Coronary artery (tissue), 2 donors: Measurements from ENCODE around the gene TEKT5.

Experiments
- DNase-seq: peaks from one replicate; pipeline ENCODE4 v3.0.0-alpha.2; 2017; ENCODE audit warnings: low spot score
- H3K27ac ChIP-seq, 2 donors: fragments of 200-600 bp; sonication (generic); one replicate each; pipeline ENCODE4 v1.5.1; 2016 to 2019
- H3K4me3 ChIP-seq: fragments of 200-600 bp; sonication (generic); 2 replicates; pipeline ENCODE4 v1.5.1; 2016; ENCODE audit warnings: mild to moderate bottlenecking, moderate library complexity
- CTCF ChIP-seq: fragments of 200-600 bp; sonication (generic); IDR thresholded peaks from one replicate; pipeline ENCODE4 v1.5.1; 2019; ENCODE audit warnings: antibody characterized with exemption

Gene TEKT5

DNA sequence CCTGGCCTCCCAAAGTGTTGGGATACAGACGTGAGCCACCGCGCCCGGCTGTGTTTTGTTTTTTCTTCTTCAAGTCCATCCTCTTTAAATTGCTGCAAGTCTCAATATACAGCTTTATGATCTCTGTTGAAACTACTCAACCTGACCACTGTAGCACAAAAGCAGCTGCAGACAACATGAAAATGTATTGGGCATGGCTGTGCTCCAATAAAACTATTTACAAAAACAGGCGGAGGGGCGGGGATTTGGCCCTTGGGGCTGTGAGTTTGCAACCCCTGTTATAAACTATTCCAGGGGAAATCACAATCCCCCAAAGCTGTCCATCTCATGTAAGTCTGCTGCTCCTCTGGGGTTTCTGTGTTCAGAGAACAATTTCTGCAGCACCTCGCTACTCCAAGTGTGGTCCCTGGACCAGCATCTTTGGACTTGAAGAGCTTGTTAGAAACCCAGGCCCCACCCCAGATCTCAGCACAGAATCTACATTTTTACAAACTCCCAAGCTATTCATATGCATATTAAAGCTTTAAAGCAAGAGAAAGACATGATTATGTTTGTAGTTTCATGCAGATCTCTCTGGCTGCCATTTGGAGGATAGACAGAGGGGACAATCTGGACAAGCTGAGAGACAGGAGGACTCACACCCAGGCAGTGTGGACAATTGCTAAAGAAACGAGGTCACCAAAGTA, 33.6 kb downstream of the TEKT5 start:
- no peak for DNase-seq
- H3K4me3 ChIP-seq = no peak overlapping the region
- H3K27ac ChIP-seq = no peak overlapping the region
- no peak for TF ChIP-seq CTCF

- no peak for DNase-seq
- TF ChIP-seq CTCF = no peak
- H3K27ac ChIP-seq = no peak overlapping the region
- H3K4me3 ChIP-seq = no peak overlapping the region
These were observed 35.8 kb downstream of the TEKT5 start for GRCh38 chr16:10658943-10659342.

GRCh38 chr16:10657925-10658324, 36.8 kb downstream of the TEKT5 start:
- Histone ChIP-seq H3K4me3 (no peak overlapping the region), H3K27ac (no peak overlapping the region)
- TF ChIP-seq CTCF = no peak
- DNase-seq = no peak

GRCh38 chr16:10656618-10657017, 38.1 kb downstream of the TEKT5 start:
- no peak overlapping the region for H3K4me3 ChIP-seq
- DNase-seq = no peak
- no peak for TF ChIP-seq CTCF
- H3K27ac ChIP-seq = no peak overlapping the region

GRCh38 chr16:10655415-10655977, 39.2 kb downstream of the TEKT5 start:
- Histone ChIP-seq H3K4me3 (no peak overlapping the region), H3K27ac (no peak overlapping the region)
- TF ChIP-seq CTCF = no peak
- DNase-seq = no peak

DNA sequence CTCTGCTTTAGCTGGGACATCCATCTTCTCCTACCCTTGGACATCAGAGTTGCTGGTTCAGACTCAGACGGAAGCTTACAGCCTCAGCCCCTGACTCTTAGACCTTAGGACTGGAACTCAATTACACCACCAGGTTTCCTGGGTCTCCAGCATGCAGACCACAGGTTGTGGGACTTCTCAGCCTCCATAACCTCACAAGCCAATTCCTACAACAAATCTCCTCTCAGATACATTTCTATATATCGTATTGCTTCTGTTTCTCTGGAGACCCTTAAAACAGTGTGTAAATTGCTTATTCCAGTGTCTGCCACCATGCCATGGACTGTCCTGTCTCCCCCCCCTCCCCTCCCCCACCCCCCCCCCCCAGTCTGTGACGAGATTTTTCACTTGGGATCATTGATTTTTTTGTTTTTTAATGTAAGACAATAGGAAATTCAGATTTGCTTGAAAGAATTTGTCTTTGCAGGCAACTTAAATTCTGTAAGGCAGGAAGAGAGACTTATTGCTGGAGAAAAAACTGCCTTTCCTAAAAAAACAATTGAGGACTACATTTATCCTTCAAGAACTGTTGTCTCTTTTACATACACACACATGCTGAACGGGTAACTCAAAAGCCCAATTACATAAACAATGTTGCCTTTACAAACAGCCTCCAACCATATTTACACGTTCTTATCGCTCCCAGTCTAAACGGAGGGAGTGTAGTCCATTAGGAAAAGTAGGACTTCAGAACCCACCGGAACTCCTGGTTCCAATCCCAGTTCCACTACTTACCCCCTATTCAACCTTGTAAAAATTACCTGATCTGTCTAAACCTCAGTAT, 39.9 kb downstream of the TEKT5 start:
- no peak for DNase-seq
- no peak overlapping the region for H3K27ac ChIP-seq
- no peak overlapping the region for H3K4me3 ChIP-seq
- no peak for TF ChIP-seq CTCF
